HG03520 (cell line): Measurements from ENCODE around the gene ZNF527.
"Not testable (repeated sequence)": the region's sequence is repeated elsewhere in the genome, so short reads cannot be mapped to it uniquely, and the experiment has no call there.

Experiments used
- ATAC-seq: cut with Tn5 transposase; IDR thresholded peaks from one replicate; pipeline ENCODE4 v1.9.1; 2021; ENCODE audit warnings: mild to moderate bottlenecking, moderate library complexity; ENCODE audit not compliant: unreplicated experiment

ZNF527 gene

GRCh38 chr19:37370880-37371661 is at the start of gene ZNF527:
TSS of gene ZNF527 (plus strand) at chr19:37371099. CDS start at chr19:37374199, 3,100 bp downstream.
- peak; percentile 94 for ATAC-seq

GRCh38 chr19:37329686-37330085 is 41.2 kb upstream of the ZNF527 start:
- ATAC-seq = no peak

GRCh38 chr19:37332839-37333238 is 38.1 kb upstream of the ZNF527 start:
- no peak for ATAC-seq

GRCh38 chr19:37333457-37333856 is 37.4 kb upstream of the ZNF527 start:
- no peak for ATAC-seq

GRCh38 chr19:37334179-37335071 is 36.5 kb upstream of the ZNF527 start:
- peak; percentile 65 for ATAC-seq

- no peak for ATAC-seq
Observed at GRCh38 chr19:37342753-37343152, 28.1 kb upstream of the ZNF527 start.

- ATAC-seq = no peak
Observed at GRCh38 chr19:37346091-37346490, 24.8 kb upstream of the ZNF527 start.

GRCh38 chr19:37348060-37348459 is 22.8 kb upstream of the ZNF527 start:
- ATAC-seq = no peak

GRCh38 chr19:37353968-37354367 is 16.9 kb upstream of the ZNF527 start:
- no peak for ATAC-seq

- no peak for ATAC-seq
Observed at GRCh38 chr19:37355901-37356300, 15.0 kb upstream of the ZNF527 start.

- ATAC-seq = no peak
Observed at GRCh38 chr19:37361994-37362393, 8.9 kb upstream of the ZNF527 start.

GRCh38 chr19:37362733-37363132 is 8.2 kb upstream of the ZNF527 start:
- no peak for ATAC-seq

GRCh38 chr19:37370386-37370879 is 466 bp upstream of the ZNF527 start:
- peak; percentile 9 for ATAC-seq

GRCh38 chr19:37389234-37389633 is 18.3 kb downstream of the ZNF527 start:
- no peak for ATAC-seq

GRCh38 chr19:37391399-37391798 is 20.5 kb downstream of the ZNF527 start:
- not testable (repeated sequence) for ATAC-seq

- ATAC-seq = no peak
Observed at GRCh38 chr19:37401078-37401477, 30.2 kb downstream of the ZNF527 start.

- no peak for ATAC-seq
Observed at GRCh38 chr19:37403403-37403802, 32.5 kb downstream of the ZNF527 start.

GRCh38 chr19:37406140-37406846 is 35.4 kb downstream of the ZNF527 start:
- not testable (repeated sequence) for ATAC-seq

GRCh38 chr19:37412700-37413099 is 41.8 kb downstream of the ZNF527 start:
- no peak for ATAC-seq

GRCh38 chr19:37413313-37414084 is 42.6 kb downstream of the ZNF527 start:
- ATAC-seq = no peak
